Measurements from ENCODE around the gene BHLHE40. TPM values are rescaled to one million over a fixed set of nuclear protein-coding genes. Genes with fewer than 3 reads are reported as not detected.
A peak's percentile ranks its signal among the peaks of the same experiment; 100 is the strongest.

The BHLHE40 gene
- total and polyA plus RNA-seq, 9 donors: 13.2 to 38.2 (median 24.4) TPM

DNA sequence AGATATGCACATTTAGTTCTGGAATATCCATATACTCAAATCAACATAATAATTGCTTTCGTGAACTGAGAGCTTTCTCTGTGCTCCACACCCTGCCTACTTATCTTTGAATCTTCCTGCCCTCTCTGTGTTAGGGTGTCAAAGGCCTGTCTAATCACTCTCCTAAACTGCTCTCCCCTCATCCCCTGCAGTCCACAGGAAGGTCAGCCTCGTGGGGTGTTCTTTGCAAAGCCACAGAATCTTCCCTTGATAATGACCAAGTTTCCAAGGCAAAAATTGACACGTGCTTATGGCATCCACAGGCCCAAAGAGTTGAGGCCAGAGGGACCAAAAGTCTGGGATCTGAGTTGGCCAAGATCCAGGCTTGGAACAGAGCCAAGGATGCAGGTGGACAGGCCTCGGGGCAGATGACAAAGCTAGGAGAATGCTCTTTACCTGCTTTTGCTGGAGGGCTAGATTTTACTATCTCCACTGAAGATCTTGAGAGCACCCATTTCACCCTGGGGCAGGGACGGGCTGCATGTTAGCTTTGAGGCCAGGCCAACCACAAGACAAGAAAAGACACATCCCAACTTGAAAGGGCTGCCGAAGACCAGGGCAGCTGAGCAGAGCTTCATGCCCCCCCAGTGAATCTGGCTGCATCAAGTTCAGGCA is 20.4 kb downstream of the BHLHE40 start:
- Histone ChIP-seq H3K27ac (ENCODE audit: low read length) (no peak overlapping the region), H3K4me3 (ENCODE audit: low read length) (no peak overlapping the region), H3K4me1 (ENCODE audit: control insufficient read depth, insufficient read depth, low read length) (no peaks in the 10 kb centered on the region), H3K27me3 (ENCODE audit: control insufficient read depth, insufficient read depth, low read length) (peaks cover 2% of the 10 kb centered on the region), H3K9me3 (replicated peaks; ENCODE audit: control insufficient read depth, low read depth, low read length) (no peaks in the 10 kb centered on the region), H3K36me3 (ENCODE audit: control insufficient read depth, insufficient read depth, low read length) (no peaks in the 10 kb centered on the region)
- WGBS (ENCODE audit: insufficient coverage): 39% methylated on average over 4 of the region's 6 CpGs
- DNase-seq: no peak

DNA sequence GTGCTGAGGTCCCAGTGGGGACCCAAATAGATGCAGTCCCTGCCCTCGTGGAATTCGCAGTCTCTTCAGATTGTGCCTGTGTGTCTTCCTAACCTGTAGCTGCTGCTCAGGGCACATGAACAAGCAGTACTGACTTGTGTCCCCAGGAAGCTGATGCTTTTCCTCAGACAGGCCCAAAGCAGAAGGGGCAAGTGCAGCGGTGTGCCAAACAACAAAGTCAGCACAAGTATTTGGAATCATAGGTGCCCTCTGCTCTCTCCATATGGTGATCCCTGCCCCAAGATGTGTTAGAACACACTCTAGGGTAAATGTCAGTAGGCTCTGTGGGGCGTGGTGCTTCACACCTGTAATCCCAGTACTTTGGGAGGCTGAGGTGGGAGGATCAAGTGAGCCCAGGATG is 21.9 kb downstream of the BHLHE40 start:
- Histone ChIP-seq H3K36me3 (ENCODE audit: control insufficient read depth, insufficient read depth, low read length) (no peaks in the 10 kb centered on the region), H3K4me1 (ENCODE audit: control insufficient read depth, insufficient read depth, low read length) (no peaks in the 10 kb centered on the region), H3K4me3 (ENCODE audit: low read length) (no peak overlapping the region), H3K27ac (ENCODE audit: low read length) (no peak overlapping the region), H3K9me3 (replicated peaks; ENCODE audit: control insufficient read depth, low read depth, low read length) (no peaks in the 10 kb centered on the region), H3K27me3 (ENCODE audit: control insufficient read depth, insufficient read depth, low read length) (peaks cover 2% of the 10 kb centered on the region)
- no peak for DNase-seq
- 80% methylated on average over 4 of the region's 4 CpGs for WGBS (ENCODE audit: insufficient coverage)

DNA sequence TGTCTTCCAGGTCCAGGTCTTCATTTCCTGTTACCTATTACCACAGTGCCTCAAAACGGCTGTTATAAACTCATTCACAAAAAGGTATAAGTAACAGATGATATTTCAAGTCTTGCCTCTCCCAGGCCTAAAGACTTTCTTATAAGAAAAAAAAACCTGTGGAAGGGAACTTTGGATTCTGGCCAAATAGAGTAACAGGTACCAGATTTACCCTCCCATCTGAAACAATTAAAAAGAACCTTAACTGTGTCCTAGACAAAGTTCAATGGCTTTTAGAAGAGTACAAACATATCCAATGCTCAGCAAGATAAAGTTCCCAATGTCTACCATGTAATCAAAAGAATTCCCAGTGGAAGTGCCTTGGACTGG is 22.6 kb downstream of the BHLHE40 start:
- H3K27me3 ChIP-seq (ENCODE audit: control insufficient read depth, insufficient read depth, low read length): peaks cover 2% of the 10 kb centered on the region
- no peaks in the 10 kb centered on the region for H3K36me3 ChIP-seq (ENCODE audit: control insufficient read depth, insufficient read depth, low read length)
- H3K4me1 ChIP-seq (ENCODE audit: control insufficient read depth, insufficient read depth, low read length): no peaks in the 10 kb centered on the region
- no CpG with 5 or more reads among the region's 1 CpG for WGBS (ENCODE audit: insufficient coverage)
- no peak overlapping the region for H3K27ac ChIP-seq (ENCODE audit: low read length)
- H3K4me3 ChIP-seq (ENCODE audit: low read length): no peak overlapping the region
- no peaks in the 10 kb centered on the region for H3K9me3 ChIP-seq (replicated peaks; ENCODE audit: control insufficient read depth, low read depth, low read length)
- DNase-seq: no peak

DNA sequence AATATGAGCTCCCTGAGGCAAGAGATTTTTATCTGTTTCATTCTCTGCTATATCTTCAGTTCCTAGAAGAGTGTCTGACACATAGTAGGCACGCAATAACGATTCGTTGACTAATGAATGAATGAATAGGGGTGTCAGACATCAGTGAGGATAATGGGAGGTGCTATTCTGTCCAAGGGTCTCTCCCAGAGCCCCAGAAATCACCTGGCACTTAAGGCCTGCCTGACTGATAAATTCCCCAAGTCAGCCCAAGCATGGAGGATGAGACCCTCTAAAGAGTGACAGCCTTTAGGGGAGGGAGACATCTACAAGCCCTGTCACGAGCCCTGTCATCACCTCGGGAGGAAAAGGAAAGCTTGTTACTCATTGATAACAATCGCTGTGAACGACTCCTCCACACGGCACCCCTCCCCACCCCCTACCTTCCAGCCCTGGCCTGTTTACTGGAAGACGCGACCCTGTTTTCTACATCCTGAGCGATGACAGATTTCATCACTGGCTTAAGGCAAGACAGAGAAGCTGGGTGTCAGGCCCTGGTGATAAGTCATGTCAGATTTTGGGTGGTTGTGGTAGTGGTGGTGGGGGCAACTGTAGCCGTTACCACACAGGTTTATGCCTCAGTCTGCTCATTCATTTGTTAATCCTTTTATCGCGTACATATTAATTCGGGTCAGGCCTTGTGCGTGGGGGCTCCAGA is 23.1 kb downstream of the BHLHE40 start:
- DNase-seq: no peak
- Histone ChIP-seq H3K9me3 (replicated peaks; ENCODE audit: control insufficient read depth, low read depth, low read length) (no peaks in the 10 kb centered on the region), H3K4me1 (ENCODE audit: control insufficient read depth, insufficient read depth, low read length) (no peaks in the 10 kb centered on the region), H3K4me3 (ENCODE audit: low read length) (no peak overlapping the region), H3K27me3 (ENCODE audit: control insufficient read depth, insufficient read depth, low read length) (peaks cover 2% of the 10 kb centered on the region), H3K36me3 (ENCODE audit: control insufficient read depth, insufficient read depth, low read length) (no peaks in the 10 kb centered on the region), H3K27ac (ENCODE audit: low read length) (no peak overlapping the region)
- WGBS (ENCODE audit: insufficient coverage): 73% methylated on average over 3 of the region's 16 CpGs

DNA sequence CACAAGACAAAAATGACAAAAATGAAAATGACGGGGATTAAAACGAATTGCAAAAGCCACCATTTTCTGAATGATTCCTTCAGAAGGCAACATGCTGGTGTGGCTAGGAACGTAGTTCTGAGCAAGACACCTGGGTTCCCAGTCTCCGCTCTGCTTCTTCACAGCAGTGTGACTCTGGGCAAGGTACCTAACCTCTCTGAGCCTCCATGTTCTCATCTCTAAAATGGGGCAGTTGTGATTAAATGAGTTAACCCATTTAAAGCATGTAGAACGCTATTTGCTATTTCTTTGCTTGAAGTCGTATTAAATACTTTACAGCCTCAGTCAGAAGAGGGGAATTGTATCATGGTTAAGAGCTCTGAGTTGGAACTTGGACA is 23.6 kb downstream of the BHLHE40 start:
- Histone ChIP-seq H3K4me1 (ENCODE audit: control insufficient read depth, insufficient read depth, low read length) (no peaks in the 10 kb centered on the region), H3K9me3 (replicated peaks; ENCODE audit: control insufficient read depth, low read depth, low read length) (no peaks in the 10 kb centered on the region), H3K36me3 (ENCODE audit: control insufficient read depth, insufficient read depth, low read length) (no peaks in the 10 kb centered on the region), H3K27me3 (ENCODE audit: control insufficient read depth, insufficient read depth, low read length) (peaks cover 2% of the 10 kb centered on the region), H3K4me3 (ENCODE audit: low read length) (no peak overlapping the region), H3K27ac (ENCODE audit: low read length) (no peak overlapping the region)
- WGBS (ENCODE audit: insufficient coverage): 96% methylated on average over 4 of the region's 6 CpGs
- DNase-seq: no peak

DNA sequence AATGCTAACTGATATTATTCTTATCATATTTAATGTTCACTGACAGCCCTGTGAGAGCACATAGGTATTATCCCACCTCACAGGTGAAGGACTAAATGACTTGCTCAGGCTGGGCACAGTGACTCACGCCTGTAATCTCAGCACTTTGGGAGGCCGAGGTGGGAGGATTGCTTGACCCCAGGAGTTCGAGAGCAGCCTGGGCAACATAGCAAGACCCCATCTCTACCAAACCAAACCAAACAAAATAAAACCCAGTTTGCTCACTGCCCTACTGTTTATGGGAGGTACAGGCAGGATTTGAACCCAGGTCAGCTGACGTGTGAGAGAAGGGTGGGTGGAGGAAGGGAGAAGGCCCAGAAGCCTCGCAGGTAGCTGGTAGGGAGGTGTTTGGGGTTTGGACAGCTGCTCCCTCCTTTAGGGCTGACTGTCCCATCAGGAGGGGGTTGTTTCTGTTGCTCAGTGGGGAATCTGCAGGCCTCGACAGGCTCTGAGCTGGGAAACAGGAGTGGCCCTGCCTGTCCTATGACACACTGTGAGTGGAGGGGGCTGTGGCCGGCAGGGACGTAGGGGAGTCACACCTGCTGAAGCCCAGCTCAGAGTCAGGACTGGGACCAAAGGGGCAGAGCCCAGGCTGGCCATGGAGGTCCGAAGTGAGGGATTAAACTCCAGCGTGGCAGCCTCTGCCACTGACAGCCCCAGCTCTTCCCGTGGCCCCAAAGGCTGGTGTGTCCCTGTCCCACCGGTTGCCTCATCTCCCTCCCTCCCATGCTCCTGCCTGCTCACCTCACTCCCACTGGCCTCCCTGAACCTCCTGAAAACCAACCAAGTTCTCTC is 25.3 kb downstream of the BHLHE40 start:
- H3K9me3 ChIP-seq (replicated peaks; ENCODE audit: control insufficient read depth, low read depth, low read length): no peaks in the 10 kb centered on the region
- peaks cover 2% of the 10 kb centered on the region for H3K27me3 ChIP-seq (ENCODE audit: control insufficient read depth, insufficient read depth, low read length)
- no peaks in the 10 kb centered on the region for H3K36me3 ChIP-seq (ENCODE audit: control insufficient read depth, insufficient read depth, low read length)
- WGBS (ENCODE audit: insufficient coverage): 81% methylated on average over 10 of the region's 12 CpGs
- H3K4me3 ChIP-seq (ENCODE audit: low read length): no peak overlapping the region
- H3K4me1 ChIP-seq (ENCODE audit: control insufficient read depth, insufficient read depth, low read length): no peaks in the 10 kb centered on the region
- no peak overlapping the region for H3K27ac ChIP-seq (ENCODE audit: low read length)
- no peak for DNase-seq

DNA sequence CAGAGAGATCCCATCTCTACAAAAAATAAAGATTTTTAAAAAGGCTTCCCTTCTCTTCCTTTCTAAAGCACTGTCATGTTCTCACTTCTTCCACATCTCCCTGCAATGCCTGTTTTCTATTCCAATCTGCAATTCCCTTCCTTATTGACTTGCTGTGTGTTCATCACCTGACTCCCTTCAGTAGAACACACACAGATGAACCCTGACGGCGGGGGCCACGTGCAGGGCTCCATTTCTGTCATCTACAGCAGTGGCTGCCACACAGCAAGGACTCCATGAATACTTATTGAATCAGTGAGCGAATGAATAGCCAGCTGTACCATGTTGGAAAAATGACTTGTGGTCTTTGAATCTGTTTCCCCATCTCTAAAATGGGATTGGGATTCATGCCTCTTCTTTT is 26.1 kb downstream of the BHLHE40 start:
- no peaks in the 10 kb centered on the region for H3K4me1 ChIP-seq (ENCODE audit: control insufficient read depth, insufficient read depth, low read length)
- no peak overlapping the region for H3K4me3 ChIP-seq (ENCODE audit: low read length)
- no peak overlapping the region for H3K27ac ChIP-seq (ENCODE audit: low read length)
- no peaks in the 10 kb centered on the region for H3K9me3 ChIP-seq (replicated peaks; ENCODE audit: control insufficient read depth, low read depth, low read length)
- no peak for DNase-seq
- H3K36me3 ChIP-seq (ENCODE audit: control insufficient read depth, insufficient read depth, low read length): no peaks in the 10 kb centered on the region
- WGBS (ENCODE audit: insufficient coverage): 29% methylated on average over 3 of the region's 4 CpGs
- H3K27me3 ChIP-seq (ENCODE audit: control insufficient read depth, insufficient read depth, low read length): peaks cover 2% of the 10 kb centered on the region

DNA sequence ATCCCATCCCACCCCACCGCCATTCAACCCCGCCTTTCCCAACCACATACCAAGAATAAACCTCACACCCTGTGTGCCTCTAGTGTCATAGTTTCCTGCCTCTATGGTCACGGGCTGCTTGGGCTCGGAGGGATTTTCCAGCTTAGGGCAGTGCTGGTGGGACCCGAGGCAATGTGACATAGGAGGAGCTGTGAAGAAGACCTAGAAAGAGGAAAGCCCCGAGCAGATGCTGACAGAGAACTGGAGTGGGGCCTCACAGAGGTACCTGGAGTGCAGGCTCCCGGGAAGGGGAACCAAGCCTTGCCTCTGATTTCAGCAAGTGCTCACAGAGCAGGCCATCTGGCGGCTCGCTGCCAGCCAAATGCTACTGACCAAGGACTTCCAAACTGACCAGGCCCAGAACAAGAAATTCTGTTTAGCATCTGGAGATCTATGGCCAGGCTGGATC is 27.5 kb downstream of the BHLHE40 start:
- Histone ChIP-seq H3K4me1 (ENCODE audit: control insufficient read depth, insufficient read depth, low read length) (peaks cover 7% of the 10 kb centered on the region), H3K9me3 (replicated peaks; ENCODE audit: control insufficient read depth, low read depth, low read length) (no peaks in the 10 kb centered on the region), H3K27ac (ENCODE audit: low read length) (no peak overlapping the region), H3K4me3 (ENCODE audit: low read length) (no peak overlapping the region), H3K36me3 (ENCODE audit: control insufficient read depth, insufficient read depth, low read length) (no peaks in the 10 kb centered on the region), H3K27me3 (ENCODE audit: control insufficient read depth, insufficient read depth, low read length) (peaks cover 2% of the 10 kb centered on the region)
- 47% methylated on average over 9 of the region's 9 CpGs for WGBS (ENCODE audit: insufficient coverage)
- DNase-seq: peak; percentile 55

DNA sequence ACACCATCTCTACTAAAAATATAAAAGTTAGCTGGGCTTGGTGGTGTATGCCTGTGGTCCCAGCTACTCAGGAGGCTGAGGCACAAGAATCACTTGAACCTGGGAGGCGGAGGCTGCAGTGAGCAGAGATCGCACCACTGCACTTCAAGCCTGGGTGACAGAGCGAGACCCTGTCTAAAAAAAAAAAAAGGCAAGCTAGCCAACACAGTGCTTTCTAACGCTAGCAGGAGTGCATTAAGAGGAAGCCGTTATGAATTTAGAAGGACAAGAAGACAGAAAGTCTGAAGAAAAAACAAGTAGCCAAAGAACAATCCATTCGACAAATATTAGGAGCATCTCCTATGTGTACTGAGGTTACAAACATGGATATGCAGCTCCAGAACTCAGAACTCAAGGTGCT is 28.6 kb downstream of the BHLHE40 start:
- Histone ChIP-seq H3K4me3 (ENCODE audit: low read length) (no peak overlapping the region), H3K27ac (ENCODE audit: low read length) (no peak overlapping the region), H3K4me1 (ENCODE audit: control insufficient read depth, insufficient read depth, low read length) (peaks cover 11% of the 10 kb centered on the region), H3K9me3 (replicated peaks; ENCODE audit: control insufficient read depth, low read depth, low read length) (no peaks in the 10 kb centered on the region), H3K27me3 (ENCODE audit: control insufficient read depth, insufficient read depth, low read length) (peaks cover under 1% of the 10 kb centered on the region), H3K36me3 (ENCODE audit: control insufficient read depth, insufficient read depth, low read length) (no peaks in the 10 kb centered on the region)
- no peak for DNase-seq
- WGBS (ENCODE audit: insufficient coverage): 83% methylated on average over 3 of the region's 6 CpGs

DNA sequence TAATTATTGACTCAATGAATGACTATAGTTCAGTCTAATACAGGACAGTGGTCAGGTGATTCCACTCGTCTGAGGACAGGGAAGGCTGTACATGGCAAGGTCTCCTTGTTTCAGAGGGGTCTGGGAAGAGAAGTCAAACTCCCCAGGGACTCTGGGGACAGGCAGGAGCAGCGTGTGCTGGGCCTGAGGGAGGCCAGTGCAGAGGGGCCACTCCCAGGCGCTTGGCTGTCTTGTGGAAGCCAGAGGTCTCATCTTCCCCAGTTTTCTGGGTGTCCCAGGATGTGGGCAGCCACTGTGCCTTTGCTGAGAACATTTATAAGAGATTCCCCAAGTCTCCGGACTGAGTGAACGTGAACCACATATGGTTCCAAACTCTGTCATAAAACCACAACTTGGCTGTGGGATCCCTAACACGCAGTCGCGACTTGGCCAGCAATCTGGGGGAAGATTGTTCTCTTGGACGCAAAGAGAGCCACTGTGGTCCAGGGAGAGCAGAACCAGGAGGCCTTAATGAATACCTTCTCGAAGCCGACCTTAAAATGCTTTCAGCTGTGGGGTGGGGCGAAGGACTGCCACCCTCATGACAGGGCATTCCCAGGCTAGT is 30.4 kb downstream of the BHLHE40 start:
- H3K4me3 ChIP-seq (ENCODE audit: low read length): no peak overlapping the region
- peak; percentile 66 for DNase-seq
- WGBS (ENCODE audit: insufficient coverage): 48% methylated on average over 5 of the region's 12 CpGs

More for the DNA sequence above, 30.4 kb downstream of the BHLHE40 start:
- Histone ChIP-seq H3K9me3 (replicated peaks; ENCODE audit: control insufficient read depth, low read depth, low read length) (no peaks in the 10 kb centered on the region), H3K27me3 (ENCODE audit: control insufficient read depth, insufficient read depth, low read length) (no peaks in the 10 kb centered on the region), H3K4me1 (ENCODE audit: control insufficient read depth, insufficient read depth, low read length) (peaks cover 11% of the 10 kb centered on the region), H3K36me3 (ENCODE audit: control insufficient read depth, insufficient read depth, low read length) (no peaks in the 10 kb centered on the region), H3K27ac (ENCODE audit: low read length) (no peak overlapping the region)
